SU-DHL-6 (cell line): ENCODE results near the gene MRPS22.

ENCODE experiments used
- EZH2phosphoT487 ChIP-seq: fragments of 200-600 bp; sonication (generic), shearing (Covaris generic); conservative IDR thresholded peaks from 2 replicates; pipeline ENCODE4 v1.6.1; 2018; ENCODE audit warnings: mild to moderate bottlenecking, antibody characterized with exemption, low read length, moderate library complexity, mixed read lengths
- TF ChIP-seq, protein P1 (sequence below): fragments of 200-600 bp; sonication (generic); IDR thresholded peaks from one replicate; pipeline ENCODE4 v1.5.1; 2017; ENCODE audit warnings: antibody characterized with exemption, mild to moderate bottlenecking, low read length, moderate library complexity; ENCODE audit not compliant: insufficient read depth, poor library complexity, severe bottlenecking

DNA sequence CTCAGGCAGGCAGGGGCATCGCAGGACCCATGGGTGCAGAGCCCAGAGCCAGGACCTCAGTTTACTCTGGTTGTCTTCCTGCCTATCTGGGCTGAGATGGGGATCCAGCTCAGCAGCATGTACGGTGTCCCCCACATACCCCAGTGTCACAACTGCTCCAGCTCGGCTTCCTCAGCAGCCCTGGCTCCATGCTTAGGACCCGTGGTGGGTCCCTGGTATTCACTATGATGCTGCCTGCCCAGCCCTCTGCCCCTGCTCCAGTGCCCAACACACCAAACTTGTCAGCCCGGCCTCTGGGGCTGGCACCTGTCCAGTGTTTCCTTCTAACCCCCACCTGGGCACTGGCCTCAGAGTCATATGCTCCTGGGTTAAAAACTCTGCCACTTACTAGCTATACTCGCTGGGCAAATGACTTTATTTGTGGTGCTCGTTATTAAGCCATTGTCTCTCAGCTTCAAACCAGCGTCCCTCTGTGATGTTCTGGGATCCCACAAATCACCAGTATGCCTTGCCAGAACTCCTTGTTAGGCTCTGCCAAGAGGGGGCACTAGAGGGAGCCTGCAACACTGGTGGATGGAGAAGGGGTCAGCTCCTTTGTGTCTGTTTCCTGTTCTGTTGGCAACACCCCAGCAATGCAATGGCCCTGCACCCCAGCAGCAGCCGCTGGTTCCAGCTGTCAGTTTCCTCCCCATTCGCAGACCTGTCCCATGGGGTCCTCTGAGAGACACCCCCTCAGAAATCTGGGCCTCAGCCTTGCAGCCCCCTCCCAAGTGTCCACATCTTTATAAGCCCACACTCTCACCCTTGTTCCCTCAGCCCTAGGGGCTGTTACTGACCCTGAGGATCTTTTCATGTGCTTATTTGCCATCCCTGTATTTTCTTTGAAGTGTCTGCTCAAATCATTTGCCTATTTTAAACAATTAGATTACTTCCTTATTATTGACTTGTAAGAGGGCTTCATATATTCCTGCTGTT, 24.1 kb upstream of the MRPS22 start:
- TF ChIP-seq, protein P1, sequence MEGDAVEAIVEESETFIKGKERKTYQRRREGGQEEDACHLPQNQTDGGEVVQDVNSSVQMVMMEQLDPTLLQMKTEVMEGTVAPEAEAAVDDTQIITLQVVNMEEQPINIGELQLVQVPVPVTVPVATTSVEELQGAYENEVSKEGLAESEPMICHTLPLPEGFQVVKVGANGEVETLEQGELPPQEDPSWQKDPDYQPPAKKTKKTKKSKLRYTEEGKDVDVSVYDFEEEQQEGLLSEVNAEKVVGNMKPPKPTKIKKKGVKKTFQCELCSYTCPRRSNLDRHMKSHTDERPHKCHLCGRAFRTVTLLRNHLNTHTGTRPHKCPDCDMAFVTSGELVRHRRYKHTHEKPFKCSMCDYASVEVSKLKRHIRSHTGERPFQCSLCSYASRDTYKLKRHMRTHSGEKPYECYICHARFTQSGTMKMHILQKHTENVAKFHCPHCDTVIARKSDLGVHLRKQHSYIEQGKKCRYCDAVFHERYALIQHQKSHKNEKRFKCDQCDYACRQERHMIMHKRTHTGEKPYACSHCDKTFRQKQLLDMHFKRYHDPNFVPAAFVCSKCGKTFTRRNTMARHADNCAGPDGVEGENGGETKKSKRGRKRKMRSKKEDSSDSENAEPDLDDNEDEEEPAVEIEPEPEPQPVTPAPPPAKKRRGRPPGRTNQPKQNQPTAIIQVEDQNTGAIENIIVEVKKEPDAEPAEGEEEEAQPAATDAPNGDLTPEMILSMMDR = no peak
- TF ChIP-seq EZH2phosphoT487 = no peak
